Measurements from ENCODE around the gene UBE2O.

DNA sequence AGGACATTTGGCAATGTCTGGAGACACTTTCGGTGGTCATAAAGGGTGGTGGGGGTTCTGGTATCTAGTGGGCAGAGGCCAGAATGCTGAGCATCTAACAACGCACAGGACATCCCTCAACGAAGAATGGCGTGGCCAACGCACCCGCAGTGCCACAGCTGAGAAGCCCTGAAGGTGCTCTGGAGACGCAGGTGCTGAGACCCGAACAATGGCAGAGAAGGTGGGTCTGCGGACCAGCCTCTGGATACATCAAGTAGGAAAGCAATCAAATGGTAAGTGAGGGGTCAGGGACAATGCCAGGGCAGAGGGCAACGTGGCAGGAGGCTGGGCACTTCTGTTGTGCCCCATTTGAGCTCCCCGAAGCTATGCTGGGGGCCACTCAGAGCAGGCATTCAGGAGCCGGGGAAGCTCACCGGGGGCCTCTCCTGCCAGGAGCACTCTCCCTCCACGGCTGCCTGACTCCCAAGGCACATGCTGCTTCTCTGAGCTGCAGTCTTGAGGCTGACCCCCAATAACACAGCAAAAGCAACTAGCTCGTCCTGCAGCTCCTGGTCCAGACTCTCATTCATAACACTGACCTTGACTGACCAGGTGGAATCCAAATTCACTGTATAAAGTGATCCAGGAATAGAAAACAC, 42.5 kb downstream of the UBE2O start:
- TF ChIP-seq, protein P1, sequence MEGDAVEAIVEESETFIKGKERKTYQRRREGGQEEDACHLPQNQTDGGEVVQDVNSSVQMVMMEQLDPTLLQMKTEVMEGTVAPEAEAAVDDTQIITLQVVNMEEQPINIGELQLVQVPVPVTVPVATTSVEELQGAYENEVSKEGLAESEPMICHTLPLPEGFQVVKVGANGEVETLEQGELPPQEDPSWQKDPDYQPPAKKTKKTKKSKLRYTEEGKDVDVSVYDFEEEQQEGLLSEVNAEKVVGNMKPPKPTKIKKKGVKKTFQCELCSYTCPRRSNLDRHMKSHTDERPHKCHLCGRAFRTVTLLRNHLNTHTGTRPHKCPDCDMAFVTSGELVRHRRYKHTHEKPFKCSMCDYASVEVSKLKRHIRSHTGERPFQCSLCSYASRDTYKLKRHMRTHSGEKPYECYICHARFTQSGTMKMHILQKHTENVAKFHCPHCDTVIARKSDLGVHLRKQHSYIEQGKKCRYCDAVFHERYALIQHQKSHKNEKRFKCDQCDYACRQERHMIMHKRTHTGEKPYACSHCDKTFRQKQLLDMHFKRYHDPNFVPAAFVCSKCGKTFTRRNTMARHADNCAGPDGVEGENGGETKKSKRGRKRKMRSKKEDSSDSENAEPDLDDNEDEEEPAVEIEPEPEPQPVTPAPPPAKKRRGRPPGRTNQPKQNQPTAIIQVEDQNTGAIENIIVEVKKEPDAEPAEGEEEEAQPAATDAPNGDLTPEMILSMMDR (IDR thresholded peaks at IDR 0.05): no peak
- TF ChIP-seq, protein P2, sequence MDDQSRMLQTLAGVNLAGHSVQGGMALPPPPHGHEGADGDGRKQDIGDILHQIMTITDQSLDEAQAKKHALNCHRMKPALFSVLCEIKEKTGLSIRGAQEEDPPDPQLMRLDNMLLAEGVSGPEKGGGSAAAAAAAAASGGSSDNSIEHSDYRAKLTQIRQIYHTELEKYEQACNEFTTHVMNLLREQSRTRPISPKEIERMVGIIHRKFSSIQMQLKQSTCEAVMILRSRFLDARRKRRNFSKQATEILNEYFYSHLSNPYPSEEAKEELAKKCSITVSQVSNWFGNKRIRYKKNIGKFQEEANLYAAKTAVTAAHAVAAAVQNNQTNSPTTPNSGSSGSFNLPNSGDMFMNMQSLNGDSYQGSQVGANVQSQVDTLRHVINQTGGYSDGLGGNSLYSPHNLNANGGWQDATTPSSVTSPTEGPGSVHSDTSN (IDR thresholded peaks at IDR 0.05): no peak
- TF ChIP-seq TAF1 (IDR thresholded peaks at IDR 0.05; ENCODE audit: borderline replicate concordance, low read depth, low read length) (no peak), RFX5 (IDR thresholded peaks at IDR 0.05; ENCODE audit: low read length) (no peak), SMC3 (IDR thresholded peaks at IDR 0.05; ENCODE audit: low read depth, low read length) (no peak), SIN3A (IDR thresholded peaks at IDR 0.05; ENCODE audit: borderline replicate concordance, low read depth, low read length) (no peak), FOXJ3 (CRISPR knock-in tag; IDR thresholded peaks at IDR 0.05) (no peak)
- TF ChIP-seq, protein P3, sequence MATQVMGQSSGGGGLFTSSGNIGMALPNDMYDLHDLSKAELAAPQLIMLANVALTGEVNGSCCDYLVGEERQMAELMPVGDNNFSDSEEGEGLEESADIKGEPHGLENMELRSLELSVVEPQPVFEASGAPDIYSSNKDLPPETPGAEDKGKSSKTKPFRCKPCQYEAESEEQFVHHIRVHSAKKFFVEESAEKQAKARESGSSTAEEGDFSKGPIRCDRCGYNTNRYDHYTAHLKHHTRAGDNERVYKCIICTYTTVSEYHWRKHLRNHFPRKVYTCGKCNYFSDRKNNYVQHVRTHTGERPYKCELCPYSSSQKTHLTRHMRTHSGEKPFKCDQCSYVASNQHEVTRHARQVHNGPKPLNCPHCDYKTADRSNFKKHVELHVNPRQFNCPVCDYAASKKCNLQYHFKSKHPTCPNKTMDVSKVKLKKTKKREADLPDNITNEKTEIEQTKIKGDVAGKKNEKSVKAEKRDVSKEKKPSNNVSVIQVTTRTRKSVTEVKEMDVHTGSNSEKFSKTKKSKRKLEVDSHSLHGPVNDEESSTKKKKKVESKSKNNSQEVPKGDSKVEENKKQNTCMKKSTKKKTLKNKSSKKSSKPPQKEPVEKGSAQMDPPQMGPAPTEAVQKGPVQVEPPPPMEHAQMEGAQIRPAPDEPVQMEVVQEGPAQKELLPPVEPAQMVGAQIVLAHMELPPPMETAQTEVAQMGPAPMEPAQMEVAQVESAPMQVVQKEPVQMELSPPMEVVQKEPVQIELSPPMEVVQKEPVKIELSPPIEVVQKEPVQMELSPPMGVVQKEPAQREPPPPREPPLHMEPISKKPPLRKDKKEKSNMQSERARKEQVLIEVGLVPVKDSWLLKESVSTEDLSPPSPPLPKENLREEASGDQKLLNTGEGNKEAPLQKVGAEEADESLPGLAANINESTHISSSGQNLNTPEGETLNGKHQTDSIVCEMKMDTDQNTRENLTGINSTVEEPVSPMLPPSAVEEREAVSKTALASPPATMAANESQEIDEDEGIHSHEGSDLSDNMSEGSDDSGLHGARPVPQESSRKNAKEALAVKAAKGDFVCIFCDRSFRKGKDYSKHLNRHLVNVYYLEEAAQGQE (IDR thresholded peaks at IDR 0.05; ENCODE audit: low read depth, low read length): no peak
- TF ChIP-seq, protein P4, sequence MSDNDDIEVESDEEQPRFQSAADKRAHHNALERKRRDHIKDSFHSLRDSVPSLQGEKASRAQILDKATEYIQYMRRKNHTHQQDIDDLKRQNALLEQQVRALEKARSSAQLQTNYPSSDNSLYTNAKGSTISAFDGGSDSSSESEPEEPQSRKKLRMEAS (IDR thresholded peaks at IDR 0.05; ENCODE audit: low read depth): no peak
- TF ChIP-seq, protein P5, sequence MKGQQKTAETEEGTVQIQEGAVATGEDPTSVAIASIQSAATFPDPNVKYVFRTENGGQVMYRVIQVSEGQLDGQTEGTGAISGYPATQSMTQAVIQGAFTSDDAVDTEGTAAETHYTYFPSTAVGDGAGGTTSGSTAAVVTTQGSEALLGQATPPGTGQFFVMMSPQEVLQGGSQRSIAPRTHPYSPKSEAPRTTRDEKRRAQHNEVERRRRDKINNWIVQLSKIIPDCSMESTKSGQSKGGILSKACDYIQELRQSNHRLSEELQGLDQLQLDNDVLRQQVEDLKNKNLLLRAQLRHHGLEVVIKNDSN (IDR thresholded peaks at IDR 0.05; ENCODE audit: borderline replicate concordance, low read depth): no peak

Data from SK-N-SH (cell line).